Smooth muscle cell of the brain vasculature (primary cell): ENCODE data around the gene HIGD1A.

Experiments
- DNase-seq: peaks from one replicate; pipeline ENCODE4 v3.0.0-alpha.2; 2012; ENCODE audit warnings: low read depth, low spot score

The HIGD1A gene

DNA sequence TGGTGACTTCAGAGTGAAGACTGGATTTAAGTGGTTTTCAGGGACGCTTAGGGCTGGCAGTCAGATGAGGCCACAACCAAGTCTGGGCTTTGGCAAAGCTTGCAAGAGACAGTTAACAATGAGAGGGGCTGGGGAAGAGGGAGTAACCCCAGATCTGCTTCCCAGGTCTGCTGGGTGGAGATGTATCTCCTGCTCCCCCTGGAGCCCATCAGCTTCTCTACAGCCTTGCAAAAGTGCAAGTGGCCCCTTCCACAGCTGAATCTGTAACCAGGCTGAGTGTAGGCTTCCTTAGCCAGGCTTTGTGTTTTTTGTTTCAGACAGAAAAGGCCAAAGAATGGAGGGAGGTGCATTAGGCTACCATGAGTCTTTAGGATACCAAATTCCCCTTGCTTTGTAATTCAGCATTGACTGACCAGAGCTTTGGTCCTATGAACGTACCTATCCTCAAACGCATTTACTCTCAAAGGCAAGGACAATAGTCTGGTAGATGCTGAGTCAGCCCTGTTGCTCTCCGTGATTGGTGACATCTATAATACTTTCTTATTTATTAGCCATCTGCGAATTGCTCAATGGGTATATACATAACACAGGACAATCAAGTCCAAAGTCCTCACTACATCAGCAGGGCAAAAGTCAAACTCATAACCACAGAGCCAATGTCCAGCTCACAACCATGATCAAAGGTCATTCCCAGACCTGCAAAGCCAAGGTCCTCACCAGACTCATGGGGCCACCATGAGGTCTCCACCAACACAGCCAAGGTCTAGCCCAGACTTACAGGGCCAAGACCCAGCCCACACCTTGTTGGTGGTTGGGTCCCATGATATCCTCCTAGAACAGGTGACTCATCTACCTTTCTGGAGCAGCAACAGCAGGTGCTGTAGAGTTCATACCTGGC is 48.4 kb downstream of the HIGD1A start:
- DNase-seq = no peak

DNA sequence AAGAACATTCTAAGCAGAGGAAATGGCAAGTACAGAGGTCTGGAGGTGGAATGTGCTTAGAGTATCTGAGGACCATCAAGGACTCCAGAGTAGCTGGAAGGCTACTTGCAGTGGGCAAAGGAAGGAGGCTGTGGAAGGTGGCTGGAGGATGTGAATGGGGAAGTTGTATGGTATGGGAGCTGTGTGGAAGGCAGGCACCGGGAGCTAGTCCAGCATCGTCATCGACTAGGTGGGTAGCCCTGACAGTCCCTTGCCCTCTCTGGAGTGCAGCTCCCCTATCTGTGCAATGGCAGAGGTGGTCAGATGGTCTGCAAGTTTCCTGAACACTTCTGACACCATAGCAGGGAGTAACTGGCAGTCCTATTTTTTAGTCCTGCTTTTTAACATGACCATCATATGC is 50.5 kb downstream of the HIGD1A start:
- DNase-seq = no peak

DNA sequence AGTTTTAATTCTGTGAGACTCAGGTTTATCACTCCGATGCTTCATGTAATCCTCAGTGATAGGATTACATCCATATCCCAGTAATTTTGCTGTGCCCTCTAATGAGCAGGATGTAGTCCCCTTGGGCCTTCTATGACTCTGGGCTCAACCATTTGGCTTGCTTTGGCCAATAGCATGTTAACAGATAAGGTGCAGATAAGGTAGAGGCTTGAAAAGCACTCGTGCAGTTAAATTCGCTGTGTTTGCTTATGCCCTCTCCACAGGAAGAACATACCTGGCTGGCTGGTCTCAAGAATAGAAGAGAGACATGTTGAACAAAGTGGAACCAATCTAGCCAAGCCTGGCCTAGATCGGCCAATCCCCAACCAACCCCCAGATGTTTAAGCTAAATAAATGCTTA is 51.3 kb downstream of the HIGD1A start:
- no peak for DNase-seq

DNA sequence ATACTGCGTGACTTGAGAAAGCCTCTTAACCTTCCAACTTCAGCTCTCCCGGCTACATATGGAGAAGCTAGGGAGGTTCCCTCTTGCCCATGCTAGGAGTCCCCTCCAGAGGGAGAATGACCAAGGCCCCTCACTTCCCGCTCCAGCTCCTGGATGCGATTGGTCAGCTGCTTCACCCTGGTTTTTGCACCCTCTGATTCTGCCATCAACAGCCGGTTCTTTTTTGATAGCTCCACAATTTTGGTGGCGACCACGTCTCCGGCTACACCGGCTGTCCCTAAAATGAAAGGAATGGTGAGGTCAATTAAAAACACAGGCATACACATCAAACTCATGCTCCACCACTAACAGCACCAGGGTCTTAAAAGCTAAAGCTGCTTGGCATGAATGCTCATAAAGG is 51.8 kb downstream of the HIGD1A start:
- DNase-seq = no peak

DNA sequence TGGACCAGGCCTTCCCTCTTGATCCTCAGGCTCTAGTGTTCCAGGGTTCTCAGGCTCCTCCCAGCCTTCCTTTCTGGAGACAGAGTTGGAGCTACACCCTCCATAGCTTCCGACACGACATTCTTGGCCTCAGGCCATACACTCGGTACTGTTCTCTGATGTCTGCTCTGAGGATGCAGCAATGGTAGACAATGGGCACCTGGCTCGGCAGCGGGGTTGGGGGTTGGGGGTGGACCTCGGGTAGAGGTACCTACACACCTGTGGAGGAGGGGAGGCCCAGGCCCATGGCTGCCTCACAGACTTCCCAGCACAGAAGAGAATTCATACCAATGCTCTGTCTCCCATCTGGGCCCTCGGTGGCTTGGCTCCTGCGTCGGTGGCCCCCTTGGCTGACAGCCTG is 52.7 kb downstream of the HIGD1A start:
- no peak for DNase-seq

DNA sequence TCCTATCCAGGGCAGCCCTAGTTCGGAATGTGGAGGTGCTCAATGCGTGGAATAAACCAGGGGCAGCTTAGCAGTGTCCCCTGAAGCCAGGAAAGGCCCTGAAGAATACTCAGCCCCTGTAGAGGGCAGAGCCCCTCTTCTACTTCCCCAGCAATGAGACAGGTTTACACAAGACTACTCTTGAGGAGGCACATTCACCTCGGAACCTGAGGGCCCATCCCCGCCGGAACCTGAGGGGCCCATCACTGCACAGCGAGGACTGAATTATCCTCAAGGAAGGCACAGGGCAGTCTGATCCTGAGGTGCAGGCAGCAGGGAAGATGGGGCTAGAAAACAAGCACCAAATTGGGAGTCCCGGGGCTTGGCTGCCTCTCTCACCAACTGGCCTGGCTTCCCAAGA is 53.5 kb downstream of the HIGD1A start:
- no peak for DNase-seq

DNA sequence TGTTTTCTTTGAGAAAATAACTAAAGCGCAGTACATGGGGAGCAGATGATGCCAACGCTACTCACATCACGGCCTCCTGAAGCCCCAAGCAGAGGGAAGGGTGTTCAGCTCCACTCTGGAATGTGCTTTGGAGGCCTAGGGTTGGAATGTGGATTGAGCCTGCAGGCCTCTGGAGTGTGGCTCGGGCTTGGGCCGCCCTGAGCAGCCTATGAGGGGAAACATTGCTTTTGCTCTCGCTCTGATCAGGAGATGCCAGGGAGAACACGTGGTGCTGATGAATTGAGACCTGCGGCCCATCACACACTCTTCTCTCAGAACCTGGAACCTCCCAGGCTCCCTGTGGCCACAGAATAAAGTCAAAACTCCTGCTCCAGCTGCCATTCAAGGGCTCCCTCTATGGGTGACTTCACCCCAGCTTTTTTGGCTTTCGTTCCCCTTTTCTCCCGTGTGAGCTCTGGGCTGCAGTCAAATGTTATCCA is 54.5 kb downstream of the HIGD1A start:
- DNase-seq = no peak

DNA sequence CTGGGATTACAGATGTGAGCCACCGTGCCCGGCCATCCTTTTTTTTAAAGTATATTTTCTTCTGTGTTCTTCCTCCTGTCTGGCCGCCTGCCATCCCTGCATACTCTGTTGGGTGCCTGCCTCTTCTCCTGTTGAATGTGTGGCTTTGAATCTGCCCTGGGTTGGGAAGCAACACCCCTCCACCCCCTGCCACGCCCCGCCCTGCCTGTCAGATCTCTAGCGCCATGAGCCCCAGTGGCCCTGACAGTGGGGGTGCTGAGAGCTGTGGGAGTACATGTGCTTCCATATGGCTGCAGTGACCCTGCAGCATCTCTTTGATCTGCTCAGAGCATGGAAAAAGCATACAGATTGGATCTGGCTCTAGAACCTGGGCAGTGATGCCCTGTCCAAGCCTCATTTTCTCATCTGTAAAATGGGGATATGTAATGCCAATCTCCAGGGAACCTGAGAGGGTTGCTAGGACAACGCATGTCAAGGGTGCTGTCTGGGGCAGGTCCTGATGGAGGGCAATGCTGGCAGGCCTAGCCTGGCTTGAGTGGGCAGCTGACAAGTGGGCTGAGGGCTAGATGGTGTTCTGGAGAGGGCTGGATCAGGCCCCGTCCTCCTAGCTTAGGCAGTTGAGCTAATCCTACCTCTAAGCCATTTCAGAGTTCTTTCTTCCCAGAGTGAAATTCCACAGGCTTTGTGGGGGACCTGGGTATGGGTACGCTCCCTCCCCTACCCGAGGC is 55.1 kb downstream of the HIGD1A start:
- DNase-seq = no peak

DNA sequence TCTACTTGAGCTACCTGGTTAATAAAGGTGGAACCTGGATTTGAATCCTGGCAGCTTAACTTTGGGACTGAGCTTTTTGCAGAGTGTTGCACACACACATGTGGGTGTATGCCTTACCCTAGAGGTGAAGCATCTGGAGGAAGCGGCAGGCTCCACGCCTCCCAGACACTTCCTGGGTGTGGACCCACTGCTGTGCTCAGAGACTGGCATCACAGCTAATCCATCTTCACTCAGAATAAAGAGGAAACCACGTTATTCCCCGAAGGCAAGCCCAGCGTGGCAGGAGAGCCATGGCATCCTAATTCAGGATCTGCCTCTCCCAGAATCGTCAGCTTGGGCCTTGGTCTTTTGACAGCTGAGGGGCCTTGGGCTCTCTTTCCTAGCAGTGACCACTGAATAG is 56.7 kb downstream of the HIGD1A start:
- DNase-seq = no peak

DNA sequence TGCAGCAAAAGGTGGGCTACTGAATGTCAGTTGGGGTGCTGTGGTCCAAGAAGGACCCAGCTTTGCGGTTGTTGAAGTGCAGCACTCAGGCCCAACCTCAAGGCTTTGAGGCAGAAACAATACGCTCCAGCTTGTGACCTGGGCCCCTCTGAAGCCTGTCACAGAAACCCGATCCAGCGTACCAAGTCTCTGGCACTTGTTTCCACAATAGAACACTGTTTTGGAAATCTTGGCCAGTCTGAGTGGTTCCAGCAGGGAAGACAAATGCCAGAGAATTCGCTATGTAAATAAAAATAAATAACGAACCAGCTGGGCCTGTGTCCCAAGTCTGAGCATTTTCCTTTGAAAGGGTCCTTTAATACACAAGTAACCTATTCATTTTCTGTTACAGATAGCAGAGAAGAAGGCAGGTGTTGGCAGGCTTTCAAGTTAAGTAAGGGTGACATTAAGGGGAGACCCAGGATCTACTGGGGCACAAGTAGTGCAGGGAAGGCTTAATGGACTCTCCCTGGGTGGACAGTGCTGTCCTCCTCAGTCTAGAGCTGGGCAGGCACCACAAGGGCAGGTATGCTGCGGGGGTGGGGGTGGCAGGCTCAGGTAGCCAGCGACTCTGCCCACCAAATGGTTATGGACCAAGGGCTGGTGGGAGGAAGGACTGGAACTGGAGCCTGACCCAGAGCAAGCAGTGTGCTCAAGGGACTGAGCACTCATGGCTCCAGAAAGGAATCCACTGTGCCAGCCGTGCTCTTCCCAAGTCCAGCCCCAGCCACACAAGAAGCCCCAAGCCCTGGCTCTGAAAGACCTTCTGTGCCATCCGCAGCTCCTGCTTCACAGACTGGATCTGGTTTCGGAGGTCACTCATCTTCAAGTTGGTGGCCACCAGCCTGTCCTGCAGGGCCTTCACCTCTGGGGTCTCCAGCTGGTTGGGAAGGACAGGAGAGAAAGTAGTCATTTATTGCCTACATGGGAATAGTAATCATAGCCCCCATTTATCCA is 57.5 kb downstream of the HIGD1A start:
- no peak for DNase-seq

DNA sequence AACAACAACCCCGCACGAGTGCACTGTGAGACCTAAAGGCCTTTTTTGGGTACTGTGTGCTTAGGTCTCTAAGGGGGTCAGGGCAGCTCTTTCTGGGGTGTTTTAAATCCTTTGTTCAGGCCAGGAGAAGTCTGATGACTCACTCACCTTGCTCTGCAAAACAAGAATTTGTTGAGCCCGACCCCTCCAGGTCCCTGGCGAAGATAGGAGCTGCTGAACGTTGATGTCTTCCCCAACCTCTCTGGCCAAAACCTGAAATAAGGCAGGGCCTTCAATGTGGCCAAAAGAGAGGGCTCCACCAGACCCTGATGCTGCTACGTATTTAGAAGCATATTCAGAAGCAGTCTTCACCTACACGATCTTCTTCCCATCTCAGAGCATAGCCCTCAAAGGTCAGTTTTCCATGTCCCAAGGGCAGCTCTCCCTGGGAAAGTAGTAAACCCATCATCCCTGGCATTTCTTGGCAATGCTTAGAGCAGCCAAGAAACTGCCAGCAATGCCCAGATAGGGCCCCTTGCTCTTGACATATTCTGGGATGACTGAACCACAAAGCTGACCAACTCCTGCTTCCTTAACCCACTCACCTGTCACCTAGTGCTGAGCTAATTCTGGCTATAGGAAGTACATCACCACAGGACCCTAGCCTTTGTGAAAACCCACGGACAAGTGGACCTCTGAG is 58.4 kb downstream of the HIGD1A start:
- no peak for DNase-seq

DNA sequence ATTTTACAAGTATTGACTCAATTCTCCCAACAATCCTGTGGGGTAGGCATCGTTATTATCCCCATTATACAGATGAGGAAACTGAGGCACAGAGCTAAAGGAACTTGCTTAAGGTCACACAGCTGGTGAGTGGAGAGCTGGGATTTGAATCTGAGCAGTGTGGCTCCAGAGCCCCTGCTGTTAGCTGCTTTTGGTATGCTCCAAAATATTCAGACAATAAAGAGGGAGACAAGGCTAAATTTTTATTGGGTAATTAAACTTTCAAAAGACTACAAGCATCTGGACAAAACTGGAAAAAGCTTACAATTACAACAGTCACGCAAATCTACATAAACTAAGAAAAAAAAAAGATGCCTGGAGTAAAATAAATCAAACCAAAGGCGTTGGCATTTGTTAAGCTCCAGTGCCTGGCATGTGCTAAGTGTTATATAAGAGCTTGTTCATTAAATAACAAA is 59.0 kb downstream of the HIGD1A start:
- no peak for DNase-seq

DNA sequence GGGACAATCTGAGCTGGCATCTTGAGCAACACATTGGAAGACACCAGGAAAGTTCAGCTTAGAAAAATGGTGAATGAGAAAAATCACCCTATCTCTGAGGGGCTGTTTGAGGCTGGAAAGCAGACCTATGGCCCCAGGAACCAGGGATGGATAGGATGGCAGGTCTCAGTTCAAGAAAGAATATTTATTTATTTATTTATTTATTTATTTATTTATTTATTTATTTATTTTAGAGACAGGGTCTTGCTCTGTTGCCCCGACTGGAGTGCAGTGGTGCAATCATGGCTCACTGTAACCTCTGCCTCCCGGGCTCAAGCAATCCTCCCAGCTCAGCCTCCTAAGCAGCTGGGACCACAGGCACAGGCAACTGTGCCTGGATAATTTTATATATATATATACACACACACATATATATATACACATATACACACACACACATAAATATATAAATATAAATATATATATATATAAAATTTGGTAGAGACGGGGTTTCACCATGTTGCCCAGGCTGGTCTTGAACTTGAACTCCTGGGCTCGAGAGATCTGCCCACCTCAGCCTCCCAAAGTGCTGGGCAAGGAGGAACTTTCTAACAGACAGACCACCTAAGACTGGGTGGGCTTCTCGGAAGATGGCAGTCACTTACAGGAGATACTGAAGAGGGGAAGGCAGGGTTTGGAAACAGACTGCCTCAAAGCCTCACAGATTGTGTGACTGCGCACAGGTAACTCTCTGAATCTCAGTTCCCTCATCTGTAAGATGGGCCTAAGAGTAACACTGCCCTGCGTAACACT is 60.9 kb downstream of the HIGD1A start:
- no peak for DNase-seq

DNA sequence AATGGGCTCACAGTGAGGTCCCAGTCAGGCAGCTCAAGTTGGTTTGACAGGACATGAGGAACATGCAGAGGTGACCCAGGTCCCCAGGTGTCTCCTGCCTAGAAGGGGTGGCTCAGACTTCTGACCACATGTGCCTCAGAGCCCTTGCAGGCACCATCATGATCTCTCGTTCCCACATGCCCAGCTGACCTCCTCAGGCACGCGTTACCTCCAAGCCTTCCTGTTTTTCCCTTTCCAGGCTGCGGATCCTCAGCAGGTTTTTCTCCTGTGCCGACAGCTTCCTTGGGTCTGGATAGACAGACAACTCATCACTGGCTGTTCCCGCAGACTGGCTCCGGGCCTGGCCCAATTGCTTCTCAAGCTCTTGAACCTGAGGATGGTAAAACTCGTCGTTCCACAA is 61.6 kb downstream of the HIGD1A start:
- DNase-seq = no peak

DNA sequence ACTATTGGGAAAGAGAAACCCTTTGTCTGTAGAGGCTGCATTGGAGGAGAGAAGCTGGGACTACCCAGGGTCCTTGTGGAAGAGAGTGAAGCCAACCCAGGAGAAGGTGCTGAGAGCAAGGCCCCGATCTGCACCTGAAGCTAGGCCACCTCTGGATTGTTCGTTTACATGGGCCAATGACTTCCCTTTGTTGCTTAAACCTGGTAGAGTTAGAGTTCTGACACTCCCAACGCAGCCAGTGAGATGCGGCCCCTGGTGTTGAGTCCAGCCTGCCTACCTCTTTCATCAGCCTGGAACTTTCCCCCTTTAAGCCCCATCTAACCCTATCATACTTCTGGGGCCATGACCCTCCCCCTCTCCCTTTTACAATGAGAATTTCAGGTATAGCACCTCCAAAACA is 62.0 kb downstream of the HIGD1A start:
- DNase-seq = no peak

DNA sequence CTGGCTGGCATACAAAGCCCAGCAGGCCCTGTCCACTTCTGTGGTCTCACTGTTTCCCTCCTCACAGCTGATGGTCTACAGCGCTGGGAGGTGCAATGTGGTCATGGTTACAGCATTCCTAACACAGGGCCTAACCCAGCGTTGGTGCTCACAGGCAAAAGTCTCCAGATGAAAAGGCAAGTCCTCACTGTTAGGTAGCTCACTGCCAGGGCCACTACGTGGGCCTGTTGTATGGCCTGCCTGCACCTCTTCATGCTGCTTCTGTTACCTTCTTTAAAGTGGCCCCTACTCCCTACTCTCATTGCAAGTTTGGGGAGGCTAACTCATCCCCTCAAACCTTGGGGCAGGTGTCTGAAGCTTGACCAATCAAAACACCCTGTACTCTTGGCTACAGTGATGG is 62.5 kb downstream of the HIGD1A start:
- DNase-seq = no peak

DNA sequence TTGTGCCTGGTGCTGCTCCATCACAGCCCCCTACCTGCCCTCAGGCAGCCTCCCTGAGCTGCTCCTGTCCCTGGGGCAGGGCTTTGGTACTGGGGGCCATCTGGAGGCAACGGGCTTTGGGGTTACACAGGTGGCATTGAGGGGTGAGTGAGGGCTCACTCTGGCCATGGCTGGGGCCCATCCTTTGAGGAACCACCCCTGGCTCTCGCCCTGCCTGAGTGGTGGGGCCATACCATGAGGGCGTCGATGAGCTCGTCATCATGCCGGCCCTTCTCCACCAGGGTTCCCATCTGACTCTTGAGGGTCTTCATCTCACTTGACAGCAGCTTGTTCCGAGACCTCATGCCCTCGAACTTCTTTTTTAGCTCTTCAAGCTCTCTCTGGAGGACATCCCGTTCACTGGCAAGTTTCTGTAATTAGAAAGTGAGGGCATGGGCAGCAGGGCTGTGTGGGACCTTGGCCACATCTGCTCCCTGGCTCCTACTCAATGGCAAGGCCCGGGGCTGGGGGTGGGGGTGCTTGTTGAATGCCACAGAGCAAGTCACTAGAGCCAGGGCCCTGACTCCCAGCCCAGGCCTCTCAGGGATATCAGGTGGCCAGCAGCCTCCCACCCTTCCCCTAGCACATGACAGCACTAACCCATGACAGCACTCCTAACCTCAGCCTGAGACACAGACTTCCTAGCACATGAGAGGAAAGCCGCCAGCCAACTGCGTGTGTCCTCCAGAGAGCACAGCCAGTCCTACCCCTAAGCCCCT is 64.7 kb downstream of the HIGD1A start:
- no peak for DNase-seq

DNA sequence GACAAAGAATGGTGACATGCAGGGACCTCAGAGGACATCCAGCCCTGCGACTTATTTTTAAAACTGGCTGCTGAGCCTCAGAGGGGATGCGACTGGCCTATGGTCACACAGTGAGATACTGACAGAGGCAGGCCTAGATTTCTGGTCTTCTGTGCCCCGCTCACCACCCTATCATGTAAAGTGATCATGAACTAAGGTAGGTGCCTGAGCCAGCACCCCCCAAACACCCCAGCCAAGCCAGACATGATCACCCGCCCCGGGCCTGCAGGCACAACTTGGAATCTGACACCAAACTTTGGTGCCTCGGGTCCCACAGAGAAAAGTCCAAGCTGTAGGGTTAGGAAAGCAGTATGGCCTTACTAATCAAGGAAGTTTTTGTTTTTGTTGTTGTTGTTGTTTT is 67.8 kb downstream of the HIGD1A start:
- no peak for DNase-seq

DNA sequence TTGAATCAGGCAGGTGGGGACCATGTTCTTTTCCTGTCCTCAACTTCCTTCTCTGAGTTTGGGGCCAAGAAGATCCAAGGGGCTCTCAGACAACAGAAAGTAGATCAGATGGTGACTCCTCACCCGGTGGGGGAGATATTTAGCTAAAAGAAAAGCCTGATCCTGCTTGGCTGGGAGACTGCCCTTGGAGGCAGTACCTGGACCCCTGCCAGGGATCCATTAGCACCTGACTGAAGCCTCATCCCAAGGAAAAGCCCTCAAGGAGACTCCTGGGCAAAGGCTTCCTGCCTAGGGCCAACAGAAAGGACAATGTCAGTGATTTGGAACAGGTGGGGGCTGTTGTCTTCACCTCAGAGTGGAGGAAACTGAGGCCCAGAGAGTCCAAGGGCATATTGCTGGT is 68.2 kb downstream of the HIGD1A start:
- no peak for DNase-seq

DNA sequence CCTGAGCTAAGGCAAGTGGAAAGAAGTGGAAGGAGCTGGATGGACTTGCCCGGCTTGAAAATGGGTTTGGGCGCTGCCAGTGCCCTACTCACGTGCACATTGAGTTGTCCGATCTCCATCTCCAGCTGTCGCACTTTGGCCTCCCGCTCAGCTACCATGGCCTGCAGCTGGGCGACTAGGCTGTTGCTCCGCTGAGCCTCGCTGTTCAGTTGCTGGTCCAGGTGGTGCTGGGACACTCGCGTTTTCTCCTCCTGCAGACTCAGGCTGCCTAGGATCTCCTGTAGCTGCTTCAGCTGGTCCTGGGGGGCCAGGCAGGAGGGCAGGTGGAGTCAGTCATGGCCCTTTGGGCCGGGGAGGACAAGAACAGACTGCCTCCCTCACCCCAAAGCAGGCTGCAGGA is 68.7 kb downstream of the HIGD1A start:
- no peak for DNase-seq
